HepG2 (cell line): ENCODE measurements around the gene RSPH9. TPM values are rescaled to one million over a fixed set of nuclear protein-coding genes. Genes with fewer than 3 reads are reported as not detected.

Experiments used
- CENPT ChIP-seq: sonication (generic); formaldehyde crosslinking; IDR thresholded peaks from 2 replicates; pipeline ENCODE4 v1.8.0; 2022; ENCODE audit warnings: low read depth, mild to moderate bottlenecking, moderate library complexity, missing genetic modification reagents
- GLMP ChIP-seq: sonication (generic); formaldehyde crosslinking; IDR thresholded peaks from 2 replicates; pipeline ENCODE4 v1.9.0; 2021; ENCODE audit warnings: missing genetic modification reagents, mild to moderate bottlenecking, borderline replicate concordance
- JUN ChIP-seq: sonication (generic); formaldehyde crosslinking; IDR thresholded peaks from 2 replicates; pipeline ENCODE4 v1.4.0; 2020; ENCODE audit warnings: mild to moderate bottlenecking, missing genetic modification reagents
- MAFG ChIP-seq: sonication (generic); formaldehyde crosslinking; IDR thresholded peaks from 2 replicates; pipeline ENCODE4 v1.5.1; 2020; ENCODE audit warnings: mild to moderate bottlenecking, missing genetic modification reagents
- MIER2 ChIP-seq: IDR thresholded peaks from 2 replicates; pipeline ENCODE4 v1.6.1; 2016; ENCODE audit warnings: missing biosample characterization, missing genetic modification reagents
- NFE2 ChIP-seq: sonication (generic); formaldehyde crosslinking; IDR thresholded peaks from 2 replicates; pipeline ENCODE4 v1.4.0; 2020; ENCODE audit warnings: missing genetic modification reagents
- NKX3-1 ChIP-seq: sonication (generic); formaldehyde crosslinking; IDR thresholded peaks from 2 replicates; pipeline ENCODE4 v1.5.0; 2020; ENCODE audit warnings: missing genetic modification reagents
- PHB2 ChIP-seq: fragments of 450-650 bp; IDR thresholded peaks from 2 replicates; pipeline ENCODE4 v1.6.1; 2018; ENCODE audit not compliant: partially characterized antibody
- SALL1 ChIP-seq: sonication (generic); formaldehyde crosslinking; IDR thresholded peaks from 2 replicates; pipeline ENCODE4 v1.8.0; 2022; ENCODE audit warnings: mild to moderate bottlenecking, missing genetic modification reagents
- ZBTB8A ChIP-seq: sonication (generic); formaldehyde crosslinking; IDR thresholded peaks from 2 replicates; pipeline ENCODE4 v1.4.0; 2020; ENCODE audit warnings: mild to moderate bottlenecking, low read depth, missing genetic modification reagents, borderline replicate concordance
- ZMYM3 ChIP-seq: sonication (generic); formaldehyde crosslinking; IDR thresholded peaks from 2 replicates; pipeline ENCODE4 v1.5.1; 2020; ENCODE audit warnings: mild to moderate bottlenecking, missing genetic modification reagents
- ZNF354B ChIP-seq: sonication (generic); formaldehyde crosslinking; IDR thresholded peaks from 2 replicates; pipeline ENCODE4 v1.8.0; 2022; ENCODE audit warnings: mild to moderate bottlenecking, missing genetic modification reagents
- ZNF510 ChIP-seq: sonication (generic); formaldehyde crosslinking; IDR thresholded peaks from 2 replicates; pipeline ENCODE4 v1.4.0; 2020; ENCODE audit warnings: low read depth, mild to moderate bottlenecking, missing genetic modification reagents
- ZNF562 ChIP-seq: sonication (generic); formaldehyde crosslinking; IDR thresholded peaks from 2 replicates; pipeline ENCODE4 v1.8.0; 2022; ENCODE audit warnings: missing genetic modification reagents, borderline replicate concordance
- ZNF609 ChIP-seq: sonication (generic); formaldehyde crosslinking; IDR thresholded peaks from 2 replicates; pipeline ENCODE4 v1.4.0; 2020; ENCODE audit warnings: mild to moderate bottlenecking, missing genetic modification reagents, borderline replicate concordance
- ZNF678 ChIP-seq: sonication (generic); formaldehyde crosslinking; IDR thresholded peaks from 2 replicates; pipeline ENCODE4 v1.4.0; 2020; ENCODE audit warnings: mild to moderate bottlenecking, missing genetic modification reagents
- ZNF772 ChIP-seq: sonication (generic); formaldehyde crosslinking; IDR thresholded peaks from 2 replicates; pipeline ENCODE4 v1.5.0; 2020; ENCODE audit warnings: mild to moderate bottlenecking, missing genetic modification reagents
- polyA plus RNA-seq, 8 experiments: library from polyadenylated mRNA; depleted of rRNA in 3 of 8; stranded (reverse) in 7 of 8; unstranded in 1 of 8; fragments of >200 nt; fragmentation: Illumina TruSeq in 4 of 8; extraction: Trizol in 4 of 8; gene quantifications; 2 replicates each; pipeline versions ENCODE4 v1.2.1 to v1.2.3, GENCODE V29; 2011 to 2016; ENCODE audit warnings: low read depth in 4 of 8, missing spikeins in 1 of 8, mixed read lengths in 1 of 8; ENCODE audit not compliant: insufficient read depth in 1 of 8
- total RNA-seq, 5 experiments: library from RNA; depleted of rRNA; stranded (reverse); fragments of >200 nt; fragmentation: Illumina TruSeq; extraction: Trizol; gene quantifications; 2 replicates each; pipeline ENCODE4 v1.2.3, GENCODE V29; 2016; ENCODE audit warnings: low read depth in 1 of 5

Gene RSPH9
- total and polyA plus RNA-seq, 2 of the 13 experiments (the other 11 are each of a cell fraction or from before 2014, with no cell fraction given) = 0.04 TPM; not detected in 1

GRCh38 chr6:43629505-43630300 lies 15.1 kb upstream of the RSPH9 start (continued):
- TF ChIP-seq ZNF772 (CRISPR knock-in tag) (peak; percentile 45; the same call in 1 of the 2 replicates), NFE2 (CRISPR knock-in tag) (no peak), MIER2 (CRISPR knock-in tag) (peak; percentile 24; the same call in 1 of the 2 replicates), ZNF510 (peak; percentile 71; the same call in 1 of the 2 replicates), ZNF678 (CRISPR knock-in tag) (no peak; the same call in 1 of the 2 replicates), JUN (CRISPR knock-in tag) (no peak), ZMYM3 (no peak), SALL1 (CRISPR knock-in tag) (peak; percentile 78), ZNF354B (peak; percentile 58; the same call in 1 of the 2 replicates), ZNF609 (0 out of 2 replicates have a peak, but pooled peaks have one; percentile 8), NKX3-1 (CRISPR knock-in tag) (no peak), ZBTB8A (CRISPR knock-in tag) (no peak), CENPT (CRISPR knock-in tag) (no peak), PHB2 (no peak), GLMP (no peak), MAFG (CRISPR knock-in tag) (no peak), ZNF562 (CRISPR knock-in tag) (no peak)
- TF ChIP-seq, all 625 proteins: peak for 312
